ENCODE data around the gene NR0B1. TPM values are rescaled to one million over a fixed set of nuclear protein-coding genes. Genes with fewer than 3 reads are reported as not detected.

The NR0B1 gene
- total RNA-seq, 1 donor from 2014 or later, result 0.21 TPM

GRCh38 chrX:30283456-30284200 lies 25.6 kb downstream of the NR0B1 start:
- H3K36me3 ChIP-seq, result no peaks in the 10 kb centered on the region
- no peaks in the 10 kb centered on the region for H3K9me3 ChIP-seq
- H3K4me1 ChIP-seq, result no peaks in the 10 kb centered on the region
- no peak overlapping the region for H3K4me3 ChIP-seq
- no peak for DNase-seq (ENCODE audit: low spot score in 2 of 2)
- H3K27ac ChIP-seq, result no peak overlapping the region
- intact Hi-C loops (cut with DNase I), result loop anchor here (10.0 kb wide), 1 partner anchor 619 kb away; no protein-coding TSS in a partner anchor
- TF ChIP-seq CTCF (IDR thresholded peaks at IDR 0.05), result no peak
- no peaks in the 10 kb centered on the region for H3K27me3 ChIP-seq

GRCh38 chrX:30282527-30282926 lies 26.7 kb downstream of the NR0B1 start:
- H3K27me3 ChIP-seq, result no peaks in the 10 kb centered on the region
- H3K4me3 ChIP-seq, result no peak overlapping the region
- no peaks in the 10 kb centered on the region for H3K4me1 ChIP-seq
- no peak for TF ChIP-seq CTCF (IDR thresholded peaks at IDR 0.05)
- no peak overlapping the region for H3K27ac ChIP-seq
- H3K36me3 ChIP-seq, result no peaks in the 10 kb centered on the region
- no peak for DNase-seq (ENCODE audit: low spot score in 2 of 2)
- no peaks in the 10 kb centered on the region for H3K9me3 ChIP-seq
- intact Hi-C loops (cut with DNase I), result loop anchor here (10.0 kb wide), 1 partner anchor 618 kb away; no protein-coding TSS in a partner anchor

DNA sequence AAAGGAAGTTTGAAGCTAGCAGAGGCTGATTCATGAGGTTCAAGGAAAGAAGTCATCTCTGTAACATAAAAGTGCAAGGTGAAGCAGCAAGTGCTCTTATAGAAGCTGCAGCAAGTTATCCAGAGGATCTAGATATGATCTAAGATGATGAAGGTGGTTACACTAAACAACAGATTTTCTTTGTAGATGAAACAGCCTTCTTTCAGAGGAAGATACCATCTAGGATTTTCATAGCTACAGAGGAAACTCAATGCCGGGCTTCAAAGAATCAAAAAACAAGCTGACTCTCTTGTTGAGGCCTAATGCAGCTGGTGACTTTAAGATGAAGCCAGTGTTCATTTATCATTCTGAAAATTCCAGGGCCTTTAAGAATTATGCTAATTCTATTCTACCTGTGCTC lies 28.8 kb downstream of the NR0B1 start:
- no peak for TF ChIP-seq CTCF (IDR thresholded peaks at IDR 0.05)
- H3K9me3 ChIP-seq, result no peaks in the 10 kb centered on the region
- no peak for DNase-seq (ENCODE audit: low spot score in 2 of 2)
- no peak overlapping the region for H3K4me3 ChIP-seq
- no peak overlapping the region for H3K27ac ChIP-seq
- intact Hi-C loops (cut with DNase I), result loop anchor here (10.0 kb wide), 1 partner anchor 616 kb away; no protein-coding TSS in a partner anchor
- no peaks in the 10 kb centered on the region for H3K4me1 ChIP-seq
- no peaks in the 10 kb centered on the region for H3K27me3 ChIP-seq
- no peaks in the 10 kb centered on the region for H3K36me3 ChIP-seq

GRCh38 chrX:30278365-30278764 lies 30.8 kb downstream of the NR0B1 start:
- Histone ChIP-seq H3K9me3 (no peaks in the 10 kb centered on the region), H3K27ac (no peak overlapping the region), H3K27me3 (no peaks in the 10 kb centered on the region), H3K4me3 (no peak overlapping the region), H3K4me1 (no peaks in the 10 kb centered on the region), H3K36me3 (no peaks in the 10 kb centered on the region)
- no peak for DNase-seq (ENCODE audit: low spot score in 2 of 2)
- intact Hi-C loops (cut with DNase I), result loop anchor here (5.0 kb wide), 1 partner anchor 224 kb away; no protein-coding TSS in a partner anchor
- TF ChIP-seq CTCF (IDR thresholded peaks at IDR 0.05), result no peak

DNA sequence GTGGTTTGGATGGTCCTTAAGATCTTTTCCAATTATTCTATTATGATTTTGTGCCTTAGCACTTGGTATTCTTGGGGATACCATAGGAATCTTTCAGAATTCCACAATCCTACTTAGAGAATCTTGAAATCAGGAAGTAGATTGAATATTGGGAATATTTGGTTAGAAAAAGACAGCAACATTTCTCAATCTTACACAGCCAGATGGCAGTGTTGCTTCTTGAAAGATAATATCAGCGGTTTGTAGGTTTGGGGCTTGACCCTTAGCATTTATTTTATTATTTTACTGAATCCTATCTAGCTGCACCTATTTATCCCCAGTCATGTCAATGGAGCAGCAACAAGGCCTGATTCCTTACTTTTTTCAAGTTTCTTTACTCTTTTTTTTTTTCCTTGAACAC lies 33.7 kb downstream of the NR0B1 start:
- H3K27me3 ChIP-seq, result no peaks in the 10 kb centered on the region
- DNase-seq (ENCODE audit: low spot score in 2 of 2), result no peak
- no peaks in the 10 kb centered on the region for H3K9me3 ChIP-seq
- no peak overlapping the region for H3K27ac ChIP-seq
- H3K4me1 ChIP-seq, result no peaks in the 10 kb centered on the region
- H3K36me3 ChIP-seq, result no peaks in the 10 kb centered on the region
- intact Hi-C loops (cut with DNase I), result loop anchor here (5.0 kb wide), 1 partner anchor 227 kb away; no protein-coding TSS in a partner anchor
- TF ChIP-seq CTCF (IDR thresholded peaks at IDR 0.05), result peak in 2 of 3 experiments; percentile 17 to 26
- no peak overlapping the region for H3K4me3 ChIP-seq
